ENCODE results near the gene BLVRA. TPM values are rescaled to one million over a fixed set of nuclear protein-coding genes. Genes with fewer than 3 reads are reported as not detected.
"Not testable (repeated sequence)": the region's sequence is repeated elsewhere in the genome, so short reads cannot be mapped to it uniquely, and the experiment has no call there.

The BLVRA gene
- 27.7 TPM for total RNA-seq

- Histone ChIP-seq H3K4me3 (ENCODE audit: low read length in 3 of 3) (peak within 1 kb of the TSS; percentile 81 to 90 (median 82)), H3K9me3 (ENCODE audit: control insufficient read depth in 3 of 3, low read length in 3 of 3) (no peaks in the 10 kb centered on the region), H3K27ac (ENCODE audit: low read depth, low read length) (peak within 1 kb of the TSS; percentile 54), H3K4me1 (ENCODE audit: control insufficient read depth in 3 of 3, insufficient read depth in 3 of 3, low read length in 3 of 3) (peaks cover 5 to 12% (median 8%) of the 10 kb centered on the region in 3 donors), H3K9ac (ENCODE audit: low read depth in 1 of 3, low read length in 3 of 3) (peak within 1 kb of the TSS; percentile 83 to 89 (median 83)), H3K36me3 (ENCODE audit: control insufficient read depth in 3 of 3, insufficient read depth in 3 of 3, low read length in 3 of 3) (no peaks in the 10 kb centered on the region), H3K27me3 (ENCODE audit: control insufficient read depth in 3 of 3, insufficient read depth in 3 of 3, low read length in 3 of 3) (no peaks in the 10 kb centered on the region)
These were observed at the start of gene BLVRA for GRCh38 chr7:43758029-43758821. BLVRA (plus strand) TSS chr7:43758680; CDS start chr7:43771159, 12,479 bp downstream.

DNA sequence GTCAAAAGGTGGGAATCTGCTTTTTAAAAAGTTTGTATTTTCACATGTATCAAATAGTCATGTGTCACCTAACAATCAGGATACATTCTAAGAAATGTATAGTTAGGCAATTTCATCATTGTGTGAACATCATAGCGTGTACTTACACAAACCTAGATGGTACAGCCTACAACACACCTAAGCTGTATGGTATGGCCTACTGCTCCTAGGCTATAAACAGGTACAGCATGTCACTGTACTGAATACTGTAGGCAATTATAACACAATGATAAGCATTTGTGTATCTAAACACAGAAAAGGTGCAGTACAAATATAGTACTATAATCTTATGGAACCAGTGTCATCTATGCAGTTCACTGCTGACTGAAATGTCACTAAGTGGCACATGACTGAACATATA is 47.0 kb upstream of the BLVRA start:
- no peaks in the 10 kb centered on the region for H3K36me3 ChIP-seq (ENCODE audit: control insufficient read depth in 3 of 3, insufficient read depth in 3 of 3, low read length in 3 of 3)
- H3K9me3 ChIP-seq (ENCODE audit: control insufficient read depth in 3 of 3, low read length in 3 of 3) = no peaks in the 10 kb centered on the region
- peaks cover 0 to 5% (median 2%) of the 10 kb centered on the region in 3 donors for H3K4me1 ChIP-seq (ENCODE audit: control insufficient read depth in 3 of 3, insufficient read depth in 3 of 3, low read length in 3 of 3)
- H3K4me3 ChIP-seq (ENCODE audit: low read length in 3 of 3) = no peak overlapping the region
- H3K27me3 ChIP-seq (ENCODE audit: control insufficient read depth in 3 of 3, insufficient read depth in 3 of 3, low read length in 3 of 3) = no peaks in the 10 kb centered on the region
- no peak overlapping the region for H3K9ac ChIP-seq (ENCODE audit: low read depth in 1 of 3, low read length in 3 of 3)
- no peak overlapping the region for H3K27ac ChIP-seq (ENCODE audit: low read depth, low read length)

- not testable (repeated sequence) for H3K36me3 ChIP-seq (ENCODE audit: control insufficient read depth in 3 of 3, insufficient read depth in 3 of 3, low read length in 3 of 3); H3K27me3 ChIP-seq (ENCODE audit: control insufficient read depth in 3 of 3, insufficient read depth in 3 of 3, low read length in 3 of 3); H3K27ac ChIP-seq (ENCODE audit: low read depth, low read length)
These were observed 42.5 kb upstream of the BLVRA start for GRCh38 chr7:43715966-43716365.

GRCh38 chr7:43716598-43716997 is 41.9 kb upstream of the BLVRA start:
- Histone ChIP-seq H3K27me3 (ENCODE audit: control insufficient read depth in 3 of 3, insufficient read depth in 3 of 3, low read length in 3 of 3) (no peaks in the 10 kb centered on the region), H3K9ac (ENCODE audit: low read depth in 1 of 3, low read length in 3 of 3) (no peak overlapping the region), H3K4me1 (ENCODE audit: control insufficient read depth in 3 of 3, insufficient read depth in 3 of 3, low read length in 3 of 3) (peaks cover 0 to 2% (median 0%) of the 10 kb centered on the region in 3 donors), H3K36me3 (ENCODE audit: control insufficient read depth in 3 of 3, insufficient read depth in 3 of 3, low read length in 3 of 3) (no peaks in the 10 kb centered on the region), H3K27ac (ENCODE audit: low read depth, low read length) (no peak overlapping the region), H3K4me3 (ENCODE audit: low read length in 3 of 3) (no peak overlapping the region), H3K9me3 (ENCODE audit: control insufficient read depth in 3 of 3, low read length in 3 of 3) (no peaks in the 10 kb centered on the region)

More at GRCh38 chr7:43715966-43716365, 42.5 kb upstream of the BLVRA start:
- H3K4me1 ChIP-seq (ENCODE audit: control insufficient read depth in 3 of 3, insufficient read depth in 3 of 3, low read length in 3 of 3); H3K9me3 ChIP-seq (ENCODE audit: control insufficient read depth in 3 of 3, low read length in 3 of 3); H3K9ac ChIP-seq (ENCODE audit: low read depth in 1 of 3, low read length in 3 of 3); H3K4me3 ChIP-seq (ENCODE audit: low read length in 3 of 3): not testable (repeated sequence)

- no peak overlapping the region for H3K9ac ChIP-seq (ENCODE audit: low read depth in 1 of 3, low read length in 3 of 3)
- no peaks in the 10 kb centered on the region for H3K27me3 ChIP-seq (ENCODE audit: control insufficient read depth in 3 of 3, insufficient read depth in 3 of 3, low read length in 3 of 3)
- H3K4me3 ChIP-seq (ENCODE audit: low read length in 3 of 3) = no peak overlapping the region
- no peaks in the 10 kb centered on the region for H3K36me3 ChIP-seq (ENCODE audit: control insufficient read depth in 3 of 3, insufficient read depth in 3 of 3, low read length in 3 of 3)
- no peaks in the 10 kb centered on the region for H3K9me3 ChIP-seq (ENCODE audit: control insufficient read depth in 3 of 3, low read length in 3 of 3)
- peaks cover 14 to 18% (median 16%) of the 10 kb centered on the region in 3 donors for H3K4me1 ChIP-seq (ENCODE audit: control insufficient read depth in 3 of 3, insufficient read depth in 3 of 3, low read length in 3 of 3)
- no peak overlapping the region for H3K27ac ChIP-seq (ENCODE audit: low read depth, low read length)
These were observed 37.2 kb upstream of the BLVRA start for GRCh38 chr7:43721193-43721806.

GRCh38 chr7:43723007-43723341 is 35.5 kb upstream of the BLVRA start:
- Histone ChIP-seq H3K36me3 (ENCODE audit: control insufficient read depth in 3 of 3, insufficient read depth in 3 of 3, low read length in 3 of 3) (no peaks in the 10 kb centered on the region), H3K9me3 (ENCODE audit: control insufficient read depth in 3 of 3, low read length in 3 of 3) (no peaks in the 10 kb centered on the region), H3K27me3 (ENCODE audit: control insufficient read depth in 3 of 3, insufficient read depth in 3 of 3, low read length in 3 of 3) (no peaks in the 10 kb centered on the region), H3K9ac (ENCODE audit: low read depth in 1 of 3, low read length in 3 of 3) (no peak overlapping the region), H3K27ac (ENCODE audit: low read depth, low read length) (no peak overlapping the region), H3K4me1 (ENCODE audit: control insufficient read depth in 3 of 3, insufficient read depth in 3 of 3, low read length in 3 of 3) (peaks cover 14 to 22% (median 16%) of the 10 kb centered on the region in 3 donors), H3K4me3 (ENCODE audit: low read length in 3 of 3) (no peak overlapping the region)

- Histone ChIP-seq H3K4me1 (ENCODE audit: control insufficient read depth in 3 of 3, insufficient read depth in 3 of 3, low read length in 3 of 3) (peaks cover 17 to 27% (median 23%) of the 10 kb centered on the region in 3 donors), H3K27ac (ENCODE audit: low read depth, low read length) (no peak overlapping the region), H3K27me3 (ENCODE audit: control insufficient read depth in 3 of 3, insufficient read depth in 3 of 3, low read length in 3 of 3) (no peaks in the 10 kb centered on the region), H3K9ac (ENCODE audit: low read depth in 1 of 3, low read length in 3 of 3) (peak overlapping the region in 1 of 3 donors; percentile 8), H3K36me3 (ENCODE audit: control insufficient read depth in 3 of 3, insufficient read depth in 3 of 3, low read length in 3 of 3) (no peaks in the 10 kb centered on the region), H3K9me3 (ENCODE audit: control insufficient read depth in 3 of 3, low read length in 3 of 3) (no peaks in the 10 kb centered on the region), H3K4me3 (ENCODE audit: low read length in 3 of 3) (no peak overlapping the region)
These were observed 33.2 kb upstream of the BLVRA start for GRCh38 chr7:43725251-43725650.

GRCh38 chr7:43726466-43726865 is 32.0 kb upstream of the BLVRA start:
- Histone ChIP-seq H3K27ac (ENCODE audit: low read depth, low read length) (no peak overlapping the region), H3K27me3 (ENCODE audit: control insufficient read depth in 3 of 3, insufficient read depth in 3 of 3, low read length in 3 of 3) (no peaks in the 10 kb centered on the region), H3K9me3 (ENCODE audit: control insufficient read depth in 3 of 3, low read length in 3 of 3) (no peaks in the 10 kb centered on the region), H3K4me3 (ENCODE audit: low read length in 3 of 3) (no peak overlapping the region), H3K9ac (ENCODE audit: low read depth in 1 of 3, low read length in 3 of 3) (no peak overlapping the region), H3K4me1 (ENCODE audit: control insufficient read depth in 3 of 3, insufficient read depth in 3 of 3, low read length in 3 of 3) (peaks cover 17 to 27% (median 22%) of the 10 kb centered on the region in 3 donors), H3K36me3 (ENCODE audit: control insufficient read depth in 3 of 3, insufficient read depth in 3 of 3, low read length in 3 of 3) (no peaks in the 10 kb centered on the region)

GRCh38 chr7:43727003-43727402 is 31.5 kb upstream of the BLVRA start:
- Histone ChIP-seq H3K36me3 (ENCODE audit: control insufficient read depth in 3 of 3, insufficient read depth in 3 of 3, low read length in 3 of 3) (no peaks in the 10 kb centered on the region), H3K9me3 (ENCODE audit: control insufficient read depth in 3 of 3, low read length in 3 of 3) (no peaks in the 10 kb centered on the region), H3K27ac (ENCODE audit: low read depth, low read length) (no peak overlapping the region), H3K27me3 (ENCODE audit: control insufficient read depth in 3 of 3, insufficient read depth in 3 of 3, low read length in 3 of 3) (no peaks in the 10 kb centered on the region), H3K4me1 (ENCODE audit: control insufficient read depth in 3 of 3, insufficient read depth in 3 of 3, low read length in 3 of 3) (peaks cover 16 to 25% (median 19%) of the 10 kb centered on the region in 3 donors), H3K9ac (ENCODE audit: low read depth in 1 of 3, low read length in 3 of 3) (no peak overlapping the region), H3K4me3 (ENCODE audit: low read length in 3 of 3) (no peak overlapping the region)

DNA sequence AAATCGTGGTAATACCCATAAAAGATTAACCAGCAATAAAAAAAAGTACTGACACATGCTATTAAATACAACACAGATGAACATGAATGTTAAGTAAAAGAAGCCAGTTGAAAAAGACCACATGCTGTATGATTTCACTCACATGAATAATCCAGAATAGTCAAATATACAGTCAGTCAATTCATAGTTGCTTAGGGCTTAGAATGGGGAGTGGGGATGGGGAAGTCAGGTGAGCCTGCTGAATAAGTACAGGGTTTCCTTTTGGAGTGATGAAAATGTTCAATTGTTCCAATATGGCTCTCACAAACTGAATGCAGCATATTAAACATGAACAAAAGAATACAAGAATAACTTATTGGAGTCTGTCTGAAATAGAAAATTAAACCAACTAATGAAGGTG is 31.0 kb upstream of the BLVRA start:
- no peak overlapping the region for H3K4me3 ChIP-seq (ENCODE audit: low read length in 3 of 3)
- peaks cover 13 to 20% (median 16%) of the 10 kb centered on the region in 3 donors for H3K4me1 ChIP-seq (ENCODE audit: control insufficient read depth in 3 of 3, insufficient read depth in 3 of 3, low read length in 3 of 3)
- no peaks in the 10 kb centered on the region for H3K36me3 ChIP-seq (ENCODE audit: control insufficient read depth in 3 of 3, insufficient read depth in 3 of 3, low read length in 3 of 3)
- no peaks in the 10 kb centered on the region for H3K27me3 ChIP-seq (ENCODE audit: control insufficient read depth in 3 of 3, insufficient read depth in 3 of 3, low read length in 3 of 3)
- H3K27ac ChIP-seq (ENCODE audit: low read depth, low read length) = no peak overlapping the region
- no peak overlapping the region for H3K9ac ChIP-seq (ENCODE audit: low read depth in 1 of 3, low read length in 3 of 3)
- no peaks in the 10 kb centered on the region for H3K9me3 ChIP-seq (ENCODE audit: control insufficient read depth in 3 of 3, low read length in 3 of 3)
